Choroid plexus epithelial cell (primary cell): ENCODE measurements around the gene FES.

ENCODE experiments used
- DNase-seq: peaks from one replicate; pipeline ENCODE4 v3.0.0-alpha.2; 2010; ENCODE audit warnings: low read depth
- H3K4me3 ChIP-seq: 2 replicates; pipeline ENCODE4 v1.5.1; 2011; ENCODE audit warnings: low read depth, mild to moderate bottlenecking, control low read depth, low read length, moderate library complexity
- CTCF ChIP-seq: conservative IDR thresholded peaks from 2 replicates; pipeline ENCODE4 v1.5.1; 2011; ENCODE audit warnings: low read depth, mild to moderate bottlenecking, control low read depth, inconsistent platforms, low read length, moderate library complexity

Gene FES

GRCh38 chr15:90910441-90911301 is 26.4 kb downstream of the FES start:
- TF ChIP-seq CTCF = no peak
- no peak for DNase-seq
- no peak overlapping the region for H3K4me3 ChIP-seq

- TF ChIP-seq CTCF = no peak
- DNase-seq = no peak
- no peak overlapping the region for H3K4me3 ChIP-seq
These were observed 27.0 kb downstream of the FES start for GRCh38 chr15:90911302-90911623.

- TF ChIP-seq CTCF = no peak
- no peak for DNase-seq
- H3K4me3 ChIP-seq = no peak overlapping the region
These were observed 27.8 kb downstream of the FES start for GRCh38 chr15:90911906-90912769.

- no peak for TF ChIP-seq CTCF
- no peak for DNase-seq
- H3K4me3 ChIP-seq = no peak overlapping the region
These were observed 28.4 kb downstream of the FES start for GRCh38 chr15:90912770-90913075.

- no peak for TF ChIP-seq CTCF
- DNase-seq = no peak
- no peak overlapping the region for H3K4me3 ChIP-seq
These were observed 29.2 kb downstream of the FES start for GRCh38 chr15:90913398-90913944.

- no peak overlapping the region for H3K4me3 ChIP-seq
- TF ChIP-seq CTCF = no peak
- no peak for DNase-seq
These were observed 30.2 kb downstream of the FES start for GRCh38 chr15:90914305-90915080.
